Sigmoid colon (tissue), 7 donors: ENCODE data around the gene GLDC. TPM values are rescaled to one million over a fixed set of nuclear protein-coding genes. Genes with fewer than 3 reads are reported as not detected.

Experiments
- DNase-seq: peaks from one replicate; pipeline ENCODE4 v3.0.0-alpha.2; 2019
- H3K27ac ChIP-seq, 4 donors: fragments of 200-600 bp; sonication (generic); one replicate each; pipeline ENCODE4 v1.5.1; 2016 to 2019; ENCODE audit warnings: mild to moderate bottlenecking in 1 of 4
- H3K27me3 ChIP-seq, 3 donors: fragments of 200-600 bp; sonication (generic); one replicate each; pipeline ENCODE4 v1.5.1; 2019; ENCODE audit warnings: mild to moderate bottlenecking in 1 of 3
- H3K36me3 ChIP-seq, 4 donors: fragments of 200-600 bp; sonication (generic); one replicate each; pipeline ENCODE4 v1.5.1; 2016 to 2019
- H3K4me1 ChIP-seq, 4 donors: fragments of 200-600 bp; sonication (generic); one replicate each; pipeline ENCODE4 v1.5.1; 2017 to 2019
- H3K4me3 ChIP-seq, 4 donors: fragments of 200-600 bp; sonication (generic); one replicate each; pipeline ENCODE4 v1.5.1; 2017 to 2019; ENCODE audit warnings: mild to moderate bottlenecking in 2 of 4, moderate library complexity in 1 of 4
- H3K9me3 ChIP-seq, 4 donors: fragments of 200-600 bp in 3 of 4; sonication (generic) in 3 of 4; one replicate each; pipeline versions ENCODE4 v1.5.1 to v1.6.1; 2013 to 2019
- EP300 ChIP-seq, 4 donors: sonication (generic); formaldehyde crosslinking; IDR thresholded peaks; one replicate each; pipeline ENCODE4 v1.6.1; 2017; ENCODE audit warnings: antibody characterized with exemption in 4 of 4
- POLR2A ChIP-seq, 2 donors: fragments of 450-650 bp; IDR thresholded peaks; one replicate each; pipeline ENCODE4 v1.6.1; 2016; ENCODE audit warnings: antibody characterized with exemption in 2 of 2, mild to moderate bottlenecking in 2 of 2, moderate library complexity in 2 of 2
- POLR2AphosphoS5 ChIP-seq, 4 donors: sonication (generic); formaldehyde crosslinking; IDR thresholded peaks; one replicate each; pipeline ENCODE4 v1.6.1; 2017; ENCODE audit warnings: antibody characterized with exemption in 4 of 4
- WGBS, 2 donors: extraction: QIAGEN DNeasy Blood & Tissue Kit; methylation state at CpG; one replicate each; pipeline ENCODE4 v1.1.7; 2013; 5-methylcytosine and 5-hydroxymethylcytosine counted together
- intact Hi-C: fragments of 100-400 bp; cut with DNase I; formaldehyde crosslinking; loops from one replicate; pipeline ENCODE4 v1.15.1; 2023
- polyA plus RNA-seq, 3 donors: library from polyadenylated mRNA; stranded (reverse); fragments of 200-250 nt; gene quantifications; one replicate each; pipeline ENCODE4 v1.2.3, GENCODE V29; 2013
- total RNA-seq, 4 donors: library from RNA; depleted of rRNA; stranded (reverse); fragments of >200 nt; gene quantifications; one replicate each; pipeline ENCODE4 v1.1.0, GENCODE V29; 2016
- TF ChIP-seq, protein P1 (sequence below), 4 experiments: fragments of 450-650 bp in 3 of 4; fragments of 200-600 bp in 1 of 4; IDR thresholded peaks; one replicate each; pipeline ENCODE4 v1.5.1; 2016 to 2019; ENCODE audit warnings: antibody characterized with exemption in 4 of 4, mild to moderate bottlenecking in 3 of 4, moderate library complexity in 2 of 4
- donor health status: healthy with polysubstance abuse.
- donor health status: Bipolar disorder and iron deficiency.
- donor health status: healthy.

Gene GLDC
- total and polyA plus RNA-seq, 7 donors, result 0.51 to 1.8 (median 1.2) TPM; not detected in 4

DNA sequence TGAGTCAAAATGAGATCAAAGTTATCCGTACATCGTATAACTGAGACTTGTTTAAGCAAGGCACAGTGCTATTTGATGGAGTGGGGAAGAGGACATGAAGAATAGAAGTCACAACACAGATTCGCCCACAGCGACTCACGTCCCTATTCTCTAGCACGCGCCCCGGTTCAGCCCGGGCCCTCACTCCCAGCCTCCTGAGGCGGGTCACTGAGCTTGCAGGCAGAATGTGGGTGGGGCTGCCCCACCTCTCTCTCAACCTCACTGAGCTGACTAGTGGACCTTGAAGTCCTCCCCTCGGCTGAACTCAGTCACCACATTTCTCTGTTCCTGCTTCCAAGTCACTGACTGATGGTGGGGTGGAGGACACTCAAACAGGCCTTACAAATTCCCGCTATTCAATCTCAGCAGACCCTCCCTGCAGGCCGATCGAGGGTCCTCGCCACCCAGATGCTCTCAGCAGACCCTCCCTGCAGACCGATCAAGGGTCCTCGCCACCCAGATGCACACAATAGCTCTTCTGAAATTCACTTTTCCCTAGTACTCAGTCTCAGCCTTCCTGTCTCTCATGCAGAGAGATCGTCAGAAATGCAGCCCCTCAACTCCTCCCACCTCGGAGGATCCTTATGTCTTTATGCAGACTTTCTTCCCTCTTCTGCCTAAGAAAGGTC lies 12.9 kb downstream of the GLDC start:
- Histone ChIP-seq H3K4me1 (no peaks in the 10 kb centered on the region), H3K36me3 (no peaks in the 10 kb centered on the region), H3K4me3 (no peak overlapping the region), H3K27ac (no peak overlapping the region), H3K27me3 (no peaks in the 10 kb centered on the region), H3K9me3 (no peaks in the 10 kb centered on the region)
- intact Hi-C loops, result no loop called here
- no peak for TF ChIP-seq POLR2AphosphoS5 (IDR thresholded peaks at IDR 0.05)
- TF ChIP-seq, protein P1, sequence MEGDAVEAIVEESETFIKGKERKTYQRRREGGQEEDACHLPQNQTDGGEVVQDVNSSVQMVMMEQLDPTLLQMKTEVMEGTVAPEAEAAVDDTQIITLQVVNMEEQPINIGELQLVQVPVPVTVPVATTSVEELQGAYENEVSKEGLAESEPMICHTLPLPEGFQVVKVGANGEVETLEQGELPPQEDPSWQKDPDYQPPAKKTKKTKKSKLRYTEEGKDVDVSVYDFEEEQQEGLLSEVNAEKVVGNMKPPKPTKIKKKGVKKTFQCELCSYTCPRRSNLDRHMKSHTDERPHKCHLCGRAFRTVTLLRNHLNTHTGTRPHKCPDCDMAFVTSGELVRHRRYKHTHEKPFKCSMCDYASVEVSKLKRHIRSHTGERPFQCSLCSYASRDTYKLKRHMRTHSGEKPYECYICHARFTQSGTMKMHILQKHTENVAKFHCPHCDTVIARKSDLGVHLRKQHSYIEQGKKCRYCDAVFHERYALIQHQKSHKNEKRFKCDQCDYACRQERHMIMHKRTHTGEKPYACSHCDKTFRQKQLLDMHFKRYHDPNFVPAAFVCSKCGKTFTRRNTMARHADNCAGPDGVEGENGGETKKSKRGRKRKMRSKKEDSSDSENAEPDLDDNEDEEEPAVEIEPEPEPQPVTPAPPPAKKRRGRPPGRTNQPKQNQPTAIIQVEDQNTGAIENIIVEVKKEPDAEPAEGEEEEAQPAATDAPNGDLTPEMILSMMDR (IDR thresholded peaks at IDR 0.05), result no peak
- no peak for TF ChIP-seq POLR2A (IDR thresholded peaks at IDR 0.05)
- TF ChIP-seq EP300 (IDR thresholded peaks at IDR 0.05), result no peak
- WGBS, 2 donors, result 63 to 66% methylated on average over 19 of the region's 19 CpGs
- DNase-seq, result no peak

DNA sequence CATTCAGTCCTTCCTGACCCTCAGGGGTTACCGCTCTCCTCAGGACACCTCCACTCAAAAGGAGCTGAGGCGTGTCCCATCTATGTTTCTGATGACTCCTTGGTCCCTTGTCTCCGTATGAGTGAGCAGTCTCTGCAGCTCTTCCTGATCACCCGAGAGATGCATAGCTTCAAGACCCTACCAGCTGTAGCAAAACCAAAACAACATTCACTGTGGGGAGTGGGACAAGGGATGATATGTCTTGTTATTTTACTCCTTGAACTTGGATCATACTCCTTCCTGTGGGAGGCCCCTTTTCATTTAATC lies 14.4 kb downstream of the GLDC start:
- Histone ChIP-seq H3K9me3 (no peaks in the 10 kb centered on the region), H3K27ac (no peak overlapping the region), H3K4me3 (no peak overlapping the region), H3K4me1 (no peaks in the 10 kb centered on the region), H3K27me3 (no peaks in the 10 kb centered on the region), H3K36me3 (no peaks in the 10 kb centered on the region)
- no peak for TF ChIP-seq POLR2AphosphoS5 (IDR thresholded peaks at IDR 0.05)
- TF ChIP-seq, protein P1 (IDR thresholded peaks at IDR 0.05), result no peak
- TF ChIP-seq EP300 (IDR thresholded peaks at IDR 0.05), result no peak
- TF ChIP-seq POLR2A (IDR thresholded peaks at IDR 0.05), result no peak
- no peak for DNase-seq
- 87 to 93% methylated on average over 4 of the region's 4 CpGs for WGBS, 2 donors
- intact Hi-C loops, result no loop called here

DNA sequence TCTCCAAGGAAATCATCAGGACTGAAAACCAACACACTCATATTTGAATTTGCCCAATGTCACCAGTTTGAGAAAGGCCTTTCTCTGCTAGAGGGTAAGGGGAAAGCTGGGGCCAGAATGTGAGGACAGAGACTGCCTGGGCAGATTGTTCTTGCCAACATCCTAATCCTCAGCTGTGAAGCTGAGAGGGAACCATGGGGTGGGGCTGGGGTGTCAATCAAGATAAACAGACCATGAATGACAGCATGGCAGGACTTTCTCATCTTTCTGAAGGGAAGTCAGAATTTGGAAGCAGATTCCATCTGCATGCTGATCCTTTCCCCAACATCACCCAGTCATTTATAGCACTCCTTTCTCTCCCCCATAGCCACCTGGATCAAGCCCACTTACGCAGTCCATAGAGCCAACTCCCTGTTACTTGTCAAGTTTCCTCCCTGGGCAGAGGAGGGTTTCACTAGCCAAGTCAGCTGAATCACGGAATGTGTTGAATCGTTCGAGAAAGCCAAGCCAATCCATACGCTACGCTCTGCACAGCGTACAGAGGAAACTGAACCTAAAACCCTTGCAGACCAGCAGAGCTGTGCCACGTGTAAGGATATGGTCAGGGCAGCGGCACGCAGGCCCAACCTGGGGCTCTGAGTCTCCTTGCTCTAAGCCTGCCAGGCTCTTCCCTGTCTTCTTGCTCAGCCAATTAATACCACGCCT lies 14.9 kb downstream of the GLDC start:
- Histone ChIP-seq H3K36me3 (no peaks in the 10 kb centered on the region), H3K9me3 (no peaks in the 10 kb centered on the region), H3K27ac (no peak overlapping the region), H3K4me1 (no peaks in the 10 kb centered on the region), H3K27me3 (no peaks in the 10 kb centered on the region), H3K4me3 (no peak overlapping the region)
- intact Hi-C loops, result no loop called here
- DNase-seq, result no peak
- TF ChIP-seq, protein P1 (IDR thresholded peaks at IDR 0.05), result no peak
- TF ChIP-seq EP300 (IDR thresholded peaks at IDR 0.05) (no peak), POLR2AphosphoS5 (IDR thresholded peaks at IDR 0.05) (no peak), POLR2A (IDR thresholded peaks at IDR 0.05) (no peak)
- 89 to 95% methylated on average over 11 of the region's 11 CpGs for WGBS, 2 donors

DNA sequence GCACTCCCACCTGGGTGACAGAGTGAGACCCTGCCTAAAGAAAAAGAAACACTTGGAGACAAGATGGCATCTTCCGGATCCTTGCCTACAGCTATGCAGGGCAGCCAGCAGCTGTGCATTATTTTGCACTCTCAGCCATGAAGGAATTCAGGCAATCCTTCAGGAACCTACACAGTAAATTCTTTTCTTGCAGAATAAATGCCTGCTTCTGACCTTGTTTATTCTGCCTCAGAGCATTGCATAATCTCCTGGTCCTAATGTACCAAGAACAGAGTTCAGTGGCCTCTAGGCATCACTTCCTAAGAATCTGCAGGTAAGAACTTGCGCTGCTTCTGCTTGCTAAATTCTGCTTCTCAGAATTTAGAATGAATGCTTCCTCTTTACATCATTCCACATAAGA lies 16.8 kb downstream of the GLDC start:
- intact Hi-C loops, result no loop called here
- Histone ChIP-seq H3K4me3 (no peak overlapping the region), H3K4me1 (no peaks in the 10 kb centered on the region), H3K9me3 (no peaks in the 10 kb centered on the region), H3K27me3 (peaks cover 0 to 9% (median 0%) of the 10 kb centered on the region in 3 donors), H3K27ac (no peak overlapping the region), H3K36me3 (no peaks in the 10 kb centered on the region)
- TF ChIP-seq POLR2A (IDR thresholded peaks at IDR 0.05), result no peak
- TF ChIP-seq, protein P1 (IDR thresholded peaks at IDR 0.05), result no peak
- no peak for TF ChIP-seq POLR2AphosphoS5 (IDR thresholded peaks at IDR 0.05)
- TF ChIP-seq EP300 (IDR thresholded peaks at IDR 0.05), result no peak
- DNase-seq, result no peak
- WGBS, 2 donors, result 77 to 91% methylated on average over 2 of the region's 2 CpGs
